SIG-M5 treated with dmso at 0.1 percent for 504 hours (cell line): ENCODE data around the gene WNT11.
A peak's percentile ranks its signal among the peaks of the same experiment; 100 is the strongest.

Experiments
- DNase-seq: peaks from one replicate; lab custom pipeline; 2025; ENCODE audit not compliant: unreplicated experiment; lab: John Stamatoyannopoulos, UW

WNT11 gene

DNA sequence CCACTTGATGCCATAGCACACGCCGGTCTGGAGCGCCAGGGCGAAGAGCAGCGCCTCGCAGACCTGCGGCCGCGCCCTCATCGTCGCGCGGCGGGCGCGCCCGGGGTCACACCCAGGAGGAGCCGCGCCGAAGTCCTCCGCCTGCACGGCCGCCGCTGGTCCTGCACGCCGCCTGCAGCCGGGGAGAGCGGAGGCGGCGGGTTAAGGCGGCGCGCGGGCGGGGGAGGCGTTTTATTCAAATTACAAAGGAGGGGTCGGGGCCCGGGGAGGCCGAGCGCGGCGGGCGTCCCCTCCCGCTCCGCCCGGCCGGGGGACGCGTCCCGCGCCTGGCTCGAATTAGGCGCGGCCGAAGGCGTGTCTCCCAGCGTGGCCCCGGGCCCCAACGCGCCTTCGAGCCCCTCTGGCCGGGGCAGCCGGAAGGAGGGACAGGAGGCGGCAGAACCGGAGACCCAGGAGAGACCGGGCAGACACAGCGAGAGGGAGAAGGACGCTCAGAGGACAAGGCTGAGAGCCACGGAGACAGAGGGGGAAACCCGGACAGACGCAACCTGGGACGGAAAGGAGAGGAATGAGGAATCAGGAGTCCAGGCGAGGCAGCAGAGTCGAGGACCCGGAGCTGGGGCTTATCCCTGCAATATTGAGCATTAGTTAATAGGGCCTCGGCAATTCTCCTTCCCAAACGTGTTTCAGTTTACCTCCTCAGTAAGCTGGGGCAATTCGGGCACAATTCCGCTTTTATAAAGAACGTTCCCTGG is at the start of gene WNT11:
Gene WNT11, minus strand, starts transcription at position 176 of the 755 bp plus-strand sequence. Its CDS starts 95 bp downstream, at position 81.
- DNase-seq, result peak; percentile 34

GRCh38 chr11:76253416-76253815 is 47.1 kb upstream of the WNT11 start:
- DNase-seq, result no peak

GRCh38 chr11:76252631-76253070 is 46.3 kb upstream of the WNT11 start:
- DNase-seq, result no peak

GRCh38 chr11:76251576-76251975 is 45.3 kb upstream of the WNT11 start:
- DNase-seq, result peak; percentile 81

DNA sequence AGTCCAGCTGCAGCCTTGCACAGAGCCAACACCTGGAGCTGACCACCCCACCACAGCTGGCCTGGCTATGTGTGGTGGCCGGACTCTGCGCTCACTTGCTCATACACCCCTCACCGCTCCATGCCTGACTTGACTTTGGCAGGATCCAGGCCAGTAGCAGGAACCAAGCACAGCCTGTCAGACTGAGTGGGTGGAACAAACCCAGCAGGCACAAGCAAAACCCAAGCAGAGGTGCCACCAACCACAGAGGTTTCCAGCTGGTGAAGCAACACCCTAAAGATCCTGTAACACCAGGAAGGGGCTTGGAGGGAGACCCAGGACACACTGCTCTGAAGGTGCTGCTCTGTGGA is 44.9 kb upstream of the WNT11 start:
- DNase-seq, result peak; percentile 50

GRCh38 chr11:76250520-76251225 is 44.4 kb upstream of the WNT11 start:
- DNase-seq, result peak; percentile 75

- no peak for DNase-seq
Measured at GRCh38 chr11:76249195-76249741, 43.0 kb upstream of the WNT11 start.

DNA sequence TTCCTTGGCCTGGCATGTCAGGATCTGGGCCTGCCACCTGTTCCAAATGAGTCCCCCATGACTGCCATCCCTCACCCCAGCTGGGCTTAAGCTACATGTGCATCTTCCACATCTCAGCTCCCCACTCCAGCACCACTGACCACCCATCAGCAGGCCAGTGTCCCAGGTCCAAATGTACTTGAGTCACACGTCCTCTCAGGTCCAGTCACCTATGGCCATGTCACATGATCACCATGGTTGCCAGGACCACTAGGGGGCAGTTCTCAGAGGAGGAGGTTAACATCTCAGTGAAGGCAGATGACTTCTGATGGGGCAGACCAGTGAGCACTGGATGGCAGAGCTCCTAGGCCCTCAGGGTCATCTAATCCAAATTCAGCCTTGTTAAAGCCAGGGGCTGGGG is 41.9 kb upstream of the WNT11 start:
- no peak for DNase-seq

DNA sequence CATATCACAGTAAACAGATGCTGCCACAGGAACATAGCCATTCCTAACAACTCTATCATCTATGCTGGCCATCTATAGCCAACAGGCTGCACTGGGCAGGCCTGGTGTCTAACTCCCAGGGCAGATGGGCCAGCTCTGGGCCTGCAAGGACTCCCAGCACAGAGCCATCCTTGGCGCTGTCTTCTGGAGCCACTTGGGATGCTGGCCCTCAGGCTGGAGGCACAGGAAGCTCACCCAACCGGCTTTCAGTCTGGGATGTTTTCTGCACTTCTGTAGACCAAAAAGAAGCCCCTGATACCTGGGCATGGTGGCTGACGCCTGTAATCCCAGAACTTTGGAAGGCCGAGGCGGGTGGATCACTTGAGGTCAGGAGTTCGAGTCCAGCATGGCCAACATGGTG is 40.8 kb upstream of the WNT11 start:
- DNase-seq, result no peak

DNA sequence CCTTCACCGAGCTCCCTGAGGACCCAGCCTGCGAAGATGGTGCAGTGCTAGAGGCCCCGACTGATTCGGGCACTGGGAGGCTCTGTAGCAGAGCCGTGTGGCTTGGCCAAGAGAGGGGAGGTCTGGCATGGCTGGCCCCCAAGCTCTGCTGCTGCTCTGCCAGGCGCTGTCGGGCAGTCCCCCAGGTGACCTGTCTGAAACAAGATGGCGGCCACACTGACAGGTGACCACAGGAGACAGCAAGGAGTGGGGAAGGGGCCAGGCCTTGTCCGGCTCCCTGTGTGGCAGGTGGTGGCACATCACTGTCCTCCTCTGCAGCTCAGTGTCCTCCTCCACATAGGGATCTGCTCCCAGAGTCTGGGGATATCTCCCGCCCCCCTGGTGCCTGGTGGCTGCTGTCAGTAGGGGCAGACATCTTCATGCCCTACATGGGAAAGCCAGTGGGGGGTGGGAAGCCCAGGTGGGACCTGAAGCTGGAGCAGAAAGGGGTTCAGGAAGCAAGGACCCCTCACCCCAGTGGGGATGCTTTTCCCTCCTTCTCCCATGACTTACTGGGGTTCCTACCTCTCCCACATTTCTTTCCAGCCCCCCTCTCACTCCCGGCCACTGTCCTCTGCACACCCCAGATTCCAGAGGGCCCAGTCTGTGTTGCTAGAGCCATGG is 40.1 kb upstream of the WNT11 start:
- DNase-seq, result no peak

GRCh38 chr11:76245720-76246119 is 39.4 kb upstream of the WNT11 start:
- no peak for DNase-seq

GRCh38 chr11:76244316-76244851 is 38.1 kb upstream of the WNT11 start:
- no peak for DNase-seq

- DNase-seq, result no peak
Measured at GRCh38 chr11:76243957-76244285, 37.6 kb upstream of the WNT11 start.

GRCh38 chr11:76243193-76243956 is 37.1 kb upstream of the WNT11 start:
- no peak for DNase-seq

- no peak for DNase-seq
Measured at GRCh38 chr11:76242004-76242779, 35.9 kb upstream of the WNT11 start.

DNA sequence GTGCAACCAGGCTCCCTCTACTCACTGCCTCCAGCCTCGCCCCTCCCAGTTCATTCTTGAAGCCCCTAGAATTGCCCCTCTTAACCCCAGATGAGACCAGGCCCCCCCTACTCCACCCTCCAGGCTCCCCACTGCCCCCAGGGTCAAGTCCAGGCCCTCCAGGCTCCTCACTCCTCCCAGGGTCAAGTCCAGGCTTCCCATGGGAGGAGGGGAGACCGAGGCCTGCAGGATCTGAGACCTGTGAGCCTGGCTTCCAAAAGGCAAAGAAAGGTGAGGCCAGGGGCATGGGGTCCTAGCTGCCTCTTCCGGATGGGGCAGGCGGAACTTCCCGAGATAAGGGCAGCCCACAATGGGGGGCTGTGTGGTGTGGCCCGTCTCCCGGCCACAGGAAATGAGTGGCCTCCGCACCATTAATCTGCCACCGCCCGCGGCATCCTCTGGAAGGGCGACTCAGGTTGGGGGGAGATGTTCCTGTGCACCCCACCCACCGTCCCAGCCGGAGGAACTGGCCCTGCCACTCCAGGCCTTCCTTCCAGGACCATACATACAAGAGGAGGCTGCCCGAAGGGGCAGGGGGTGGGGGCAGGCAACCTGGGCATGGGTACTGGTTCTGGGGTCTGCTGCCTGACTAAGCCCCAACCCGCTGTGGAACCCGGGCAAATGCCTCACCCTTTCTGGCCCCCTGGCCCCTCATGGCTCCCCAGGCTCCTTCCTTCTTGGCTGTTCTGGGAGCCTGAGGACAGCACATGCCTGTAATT is 35.1 kb upstream of the WNT11 start:
- no peak for DNase-seq

- DNase-seq, result no peak
Measured at GRCh38 chr11:76240666-76241065, 34.4 kb upstream of the WNT11 start.

- DNase-seq, result no peak
Measured at GRCh38 chr11:76240161-76240540, 33.8 kb upstream of the WNT11 start.

DNA sequence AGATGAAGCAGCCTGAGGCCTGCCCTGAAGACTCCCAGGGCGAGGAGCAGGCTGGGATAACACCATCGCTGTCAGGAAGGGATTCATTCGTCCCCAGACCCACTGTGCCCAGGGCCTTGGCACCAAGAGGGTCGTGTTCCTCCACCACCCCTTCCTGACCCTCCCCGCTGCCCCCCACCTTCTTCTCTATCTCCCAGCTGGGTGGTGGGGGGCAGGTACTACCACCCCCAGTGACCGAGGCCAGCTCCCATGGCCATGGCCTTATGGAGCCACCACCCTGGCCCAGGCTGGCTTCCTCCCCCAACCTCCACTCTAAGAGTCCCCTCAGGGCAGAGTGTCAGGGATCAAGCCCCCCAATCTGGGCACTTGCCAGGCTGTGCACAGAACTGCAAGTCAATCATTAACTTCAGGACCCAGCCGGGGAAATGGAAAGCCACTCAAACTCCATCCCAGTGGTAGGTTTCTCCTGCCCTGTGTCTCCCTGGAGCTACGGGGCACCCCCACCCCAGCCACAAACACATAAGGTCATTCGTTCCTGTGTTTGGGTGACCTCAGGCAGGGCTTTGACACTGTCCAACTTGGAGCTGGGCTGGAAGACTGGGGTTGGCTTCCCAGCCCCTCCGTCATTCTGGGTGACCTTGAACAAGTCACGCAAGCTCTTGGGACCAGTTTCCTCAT is 33.3 kb upstream of the WNT11 start:
- no peak for DNase-seq
